GM19455 (cell line): ENCODE data around the gene HS1BP3.

Experiments used
- ATAC-seq: cut with Tn5 transposase; IDR thresholded peaks from one replicate; pipeline ENCODE4 v1.9.1; 2021; ENCODE audit not compliant: unreplicated experiment

The HS1BP3 gene

DNA sequence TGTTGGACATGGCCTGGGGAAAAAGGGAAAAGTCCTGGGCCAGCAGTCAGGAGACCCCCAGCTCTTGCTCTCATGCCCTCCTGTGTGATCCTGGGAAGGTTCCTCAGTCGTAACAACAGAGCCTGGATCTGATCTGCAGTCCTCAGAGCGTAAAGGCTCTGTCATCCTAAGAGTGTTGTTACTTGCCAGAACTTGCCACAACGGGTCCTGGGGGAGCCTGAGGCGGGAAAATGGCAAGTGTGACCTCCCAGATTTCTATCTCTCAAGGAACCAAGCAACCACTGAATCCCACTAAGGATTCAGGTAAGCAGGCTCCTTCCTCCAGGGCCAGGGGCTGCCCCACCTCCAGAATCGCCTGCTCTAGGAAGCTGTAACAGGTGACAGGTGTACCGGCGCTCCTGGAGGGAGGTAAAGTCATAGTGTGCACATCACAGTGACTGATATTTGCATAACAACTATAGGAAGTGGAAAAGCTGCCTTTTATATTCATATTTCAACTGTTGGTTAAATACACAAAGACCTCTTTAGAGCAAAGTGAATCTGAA is 18.4 kb downstream of the HS1BP3 start:
- ATAC-seq, result no peak

- no peak for ATAC-seq
Observed at GRCh38 chr2:20631617-20632307, 19.1 kb downstream of the HS1BP3 start.

DNA sequence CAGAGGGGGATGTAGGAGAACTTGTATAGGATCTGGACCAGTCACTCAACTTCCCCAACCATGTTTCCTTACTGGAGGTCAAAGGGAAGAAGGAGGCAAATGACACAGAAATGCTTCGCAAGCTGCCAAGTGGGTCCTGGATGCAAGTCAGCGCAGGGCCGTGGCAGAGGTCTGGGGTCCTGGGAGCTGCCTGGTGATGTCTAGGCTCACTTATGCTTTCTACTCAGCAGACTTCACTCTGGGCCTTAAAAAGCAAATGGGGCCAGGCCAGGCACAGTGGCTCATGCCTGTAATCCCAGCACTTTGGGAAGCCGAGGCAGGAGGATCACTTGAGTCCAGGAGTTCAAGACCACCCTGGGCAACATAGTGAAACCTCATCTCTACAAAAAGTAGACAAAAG is 19.9 kb downstream of the HS1BP3 start:
- ATAC-seq, result no peak

GRCh38 chr2:20629581-20630171 is 21.2 kb downstream of the HS1BP3 start:
- no peak for ATAC-seq

DNA sequence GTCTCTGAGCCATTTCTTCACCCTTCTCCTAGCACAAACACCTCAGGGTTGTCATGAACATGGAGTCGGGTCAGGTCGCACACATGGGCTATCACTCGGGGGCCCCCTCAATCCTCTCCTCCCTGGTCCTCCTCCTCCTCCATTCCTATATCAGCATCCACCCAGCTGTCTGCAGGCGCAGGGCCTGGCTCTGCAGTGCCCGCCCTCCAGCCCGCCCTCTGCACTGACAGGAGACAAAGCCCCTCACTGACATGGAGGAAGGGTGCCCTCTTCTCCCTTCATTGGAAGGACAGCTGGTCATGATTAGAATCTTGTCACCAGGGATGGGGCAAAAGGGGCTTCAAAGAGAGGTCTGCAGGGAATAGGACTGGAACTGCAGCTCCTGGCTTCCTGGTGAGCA is 21.7 kb downstream of the HS1BP3 start:
- ATAC-seq, result no peak

DNA sequence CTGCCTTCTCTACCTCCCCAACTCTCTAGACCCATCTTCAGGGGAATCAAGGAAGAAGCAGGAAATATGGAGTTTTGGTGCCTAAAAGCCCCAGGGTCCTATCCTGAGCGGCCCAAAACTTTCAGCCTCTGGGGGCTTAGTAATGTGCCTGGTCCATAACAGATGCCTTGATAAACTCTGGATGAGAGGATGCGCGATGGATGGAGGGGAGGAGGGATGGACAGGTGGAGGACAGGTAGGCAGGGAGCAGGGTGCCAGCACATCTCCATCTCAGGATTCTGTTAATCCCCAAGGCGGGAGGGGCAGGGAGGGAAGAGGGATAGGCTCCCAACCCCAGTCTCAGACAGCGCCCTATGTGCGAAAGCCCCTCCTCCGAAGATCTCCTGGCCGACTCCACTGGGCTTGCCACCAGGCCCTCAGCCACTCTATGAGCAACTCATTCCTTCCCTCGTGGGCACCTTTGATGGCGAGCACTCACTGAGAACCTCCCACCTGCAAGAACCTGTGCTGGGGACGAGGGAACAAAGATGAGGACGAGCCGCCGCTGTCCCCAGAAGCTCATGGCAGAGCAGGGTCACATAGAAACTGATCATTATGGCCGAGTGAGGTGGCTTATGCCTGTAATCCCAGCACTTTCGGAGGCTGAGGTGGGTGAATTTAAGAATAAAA is 23.1 kb downstream of the HS1BP3 start:
- no peak for ATAC-seq

GRCh38 chr2:20626698-20627513 is 24.0 kb downstream of the HS1BP3 start:
- ATAC-seq, result no peak

DNA sequence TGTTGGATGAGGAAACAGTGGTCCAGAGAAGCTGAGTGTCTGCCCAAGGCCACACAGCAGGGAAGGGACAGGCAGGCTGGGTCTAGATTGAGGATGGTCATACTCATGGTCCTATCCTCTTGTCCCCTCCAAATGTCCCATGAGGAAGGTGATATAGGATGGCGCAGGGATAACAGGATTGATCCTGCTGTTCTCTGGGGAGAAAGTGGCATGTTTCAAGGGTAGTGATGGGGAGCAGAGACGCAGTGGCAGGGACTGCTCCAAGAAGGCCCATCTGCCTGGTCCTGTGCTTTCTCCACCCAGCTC is 24.6 kb downstream of the HS1BP3 start:
- no peak for ATAC-seq

- no peak for ATAC-seq
Observed at GRCh38 chr2:20625491-20626391, 25.2 kb downstream of the HS1BP3 start.

DNA sequence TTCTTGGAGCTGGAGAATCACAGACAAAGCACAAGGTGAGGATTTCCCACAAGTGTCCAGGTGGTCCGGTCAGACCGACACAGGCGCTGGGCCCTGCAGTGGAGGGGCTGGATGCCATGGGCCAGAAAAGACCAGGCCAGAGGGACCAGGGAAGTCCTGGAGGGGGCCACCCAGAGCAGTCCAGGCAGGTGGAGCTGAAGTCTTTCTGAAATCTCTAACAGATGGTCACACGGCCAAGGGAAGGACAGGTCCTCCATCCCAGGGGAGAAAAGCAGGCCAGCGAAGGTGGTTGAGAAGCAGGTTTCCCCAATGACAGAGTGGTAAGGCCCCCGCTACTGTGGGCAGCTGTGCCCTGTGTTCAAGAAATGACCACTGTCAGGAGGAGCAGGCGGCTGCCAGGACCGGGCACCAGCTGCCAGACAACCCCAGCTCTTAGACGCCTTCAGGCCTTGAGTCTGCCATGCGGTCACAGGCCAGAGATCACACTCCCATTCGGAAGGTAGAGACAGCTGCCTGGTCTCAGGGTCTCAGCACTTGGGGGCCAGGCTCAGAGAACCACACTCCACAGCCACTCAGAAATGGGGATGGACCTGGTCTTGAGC is 25.9 kb downstream of the HS1BP3 start:
- no peak for ATAC-seq

- no peak for ATAC-seq
Observed at GRCh38 chr2:20624156-20624883, 26.6 kb downstream of the HS1BP3 start.

DNA sequence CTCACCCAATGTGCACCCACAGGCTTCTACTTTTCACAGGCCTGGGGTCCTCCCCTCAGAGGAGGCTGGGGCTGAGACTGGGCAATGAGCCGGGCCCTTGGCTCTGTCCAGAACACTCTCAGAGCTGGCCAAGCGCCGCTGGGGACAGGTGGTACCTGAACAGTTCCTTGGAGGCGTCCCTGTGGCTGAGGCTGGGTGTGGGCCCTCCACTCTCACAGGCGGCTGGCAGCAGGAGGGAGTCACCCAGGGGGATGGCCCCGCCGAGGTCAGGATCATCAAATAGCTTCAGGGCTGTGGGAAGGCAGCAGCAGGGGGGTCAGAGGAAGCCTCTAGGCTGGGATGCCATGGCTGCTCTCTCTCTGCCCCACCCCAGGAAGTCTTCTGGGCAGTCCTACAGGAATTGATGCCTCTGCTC is 27.1 kb downstream of the HS1BP3 start:
- no peak for ATAC-seq

- no peak for ATAC-seq
Observed at GRCh38 chr2:20623241-20623640, 27.7 kb downstream of the HS1BP3 start.

- no peak for ATAC-seq
Observed at GRCh38 chr2:20622731-20623130, 28.2 kb downstream of the HS1BP3 start.

- ATAC-seq, result no peak
Observed at GRCh38 chr2:20622296-20622686, 28.6 kb downstream of the HS1BP3 start.

- ATAC-seq, result no peak
Observed at GRCh38 chr2:20621366-20622295, 29.3 kb downstream of the HS1BP3 start.

DNA sequence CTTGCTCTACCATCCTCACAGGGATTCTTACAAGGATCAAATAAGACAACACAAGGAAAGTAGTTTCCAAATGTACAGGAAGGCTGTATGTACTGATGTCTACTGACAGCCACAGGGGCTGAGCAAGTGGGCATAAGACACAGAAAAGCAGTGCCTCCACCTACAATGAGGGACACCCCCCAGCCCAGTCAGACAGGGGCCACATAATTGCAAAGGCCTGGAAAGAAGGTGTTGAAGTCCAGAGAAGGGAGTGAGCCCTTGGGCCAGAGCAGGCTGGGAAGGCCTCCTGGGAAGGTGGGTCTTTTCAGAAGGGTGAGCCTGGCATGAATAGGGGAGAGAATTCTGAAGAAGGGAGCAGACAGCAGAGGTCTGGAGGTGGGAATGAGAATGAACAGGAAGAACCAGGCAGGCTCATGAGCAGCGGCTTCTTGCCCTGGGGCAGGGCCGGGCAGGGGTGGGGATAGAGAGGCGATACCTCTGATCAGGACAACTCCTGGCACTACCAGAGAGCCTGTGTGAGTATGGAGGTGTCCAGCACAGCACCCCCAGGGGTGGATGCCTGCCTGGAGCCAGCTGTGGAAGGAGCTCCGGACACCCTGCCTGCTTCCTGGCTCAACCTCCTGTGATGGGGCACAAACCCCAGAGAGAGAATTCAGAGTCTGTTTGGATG is 30.1 kb downstream of the HS1BP3 start:
- ATAC-seq, result no peak

DNA sequence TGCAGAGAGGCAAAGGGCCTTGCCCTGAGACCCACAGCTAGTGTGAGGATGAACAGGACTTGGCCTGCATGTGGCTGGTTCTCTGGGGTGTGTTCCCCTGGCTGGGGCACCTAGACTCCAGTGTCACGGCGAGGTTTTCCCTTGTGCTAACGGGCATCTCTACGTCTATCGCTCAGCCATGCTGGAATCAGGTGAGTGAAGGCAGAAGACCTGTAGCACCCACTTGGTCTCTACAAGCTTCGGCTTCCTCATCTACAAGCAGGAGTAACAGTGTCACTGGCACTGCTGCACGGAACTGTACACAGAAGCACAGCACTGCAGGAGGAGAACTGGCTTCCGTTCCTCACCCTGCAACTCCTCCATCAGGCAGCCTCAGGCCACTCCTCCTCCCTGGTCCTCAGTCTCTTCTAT is 30.6 kb downstream of the HS1BP3 start:
- ATAC-seq, result no peak
